GM12865 (cell line): ENCODE measurements around the gene SGSM2.

Experiments used
- DNase-seq: peaks from one replicate; pipeline ENCODE4 v3.0.0; 2010; ENCODE audit warnings: low read depth
- H3K4me3 ChIP-seq: 2 replicates; pipeline ENCODE4 v1.5.1; 2011; ENCODE audit warnings: mild to moderate bottlenecking, low read depth, low read length, control low read depth
- CTCF ChIP-seq: IDR thresholded peaks from 2 replicates; pipeline ENCODE4 v1.5.1; 2011; ENCODE audit warnings: low read length, control low read depth, low read depth, inconsistent platforms; ENCODE audit not compliant: insufficient read depth; ENCODE audit errors: missing control alignments

Gene SGSM2

GRCh38 chr17:2393954-2394749 is 56.9 kb downstream of the SGSM2 start:
- no peak for DNase-seq
- peak overlapping the region; percentile 44 for H3K4me3 ChIP-seq
- TF ChIP-seq CTCF = no peak

- no peak overlapping the region for H3K4me3 ChIP-seq
- DNase-seq = no peak
Observed at GRCh38 chr17:2394775-2395201, 57.5 kb downstream of the SGSM2 start.

GRCh38 chr17:2395258-2396181 is 58.2 kb downstream of the SGSM2 start:
- DNase-seq = peak; percentile 31
- no peak for TF ChIP-seq CTCF
- H3K4me3 ChIP-seq = no peak overlapping the region

More at GRCh38 chr17:2394775-2395201, 57.5 kb downstream of the SGSM2 start:
- TF ChIP-seq CTCF = no peak

- H3K4me3 ChIP-seq = peak overlapping the region; percentile 44
- no peak for TF ChIP-seq CTCF
- DNase-seq = no peak
Observed at GRCh38 chr17:2396192-2396567, 58.9 kb downstream of the SGSM2 start.

- TF ChIP-seq CTCF = no peak
- H3K4me3 ChIP-seq = peak overlapping the region; percentile 44
- peak; percentile 87 for DNase-seq
Observed at GRCh38 chr17:2396568-2397246, 59.4 kb downstream of the SGSM2 start.

GRCh38 chr17:2397247-2398171 is 60.2 kb downstream of the SGSM2 start:
- no peak for TF ChIP-seq CTCF
- peak overlapping the region; percentile 44 for H3K4me3 ChIP-seq
- DNase-seq = no peak
